HL-60 (cell line): ENCODE data around the gene CREB3L4.

Source experiments
- CTCF ChIP-seq: IDR thresholded peaks from one replicate; pipeline ENCODE4 v1.5.1; 2011; ENCODE audit warnings: low read length, control low read depth, inconsistent platforms; ENCODE audit not compliant: insufficient read depth
- REST ChIP-seq: IDR thresholded peaks from 2 replicates; pipeline ENCODE4 v1.6.1; 2012; ENCODE audit warnings: low read depth; ENCODE audit not compliant: insufficient replicate concordance

GRCh38 chr1:153951801-153952200 is 15.9 kb upstream of the CREB3L4 start:
- no peak for TF ChIP-seq CTCF
- TF ChIP-seq REST = no peak
